ENCODE results near the gene OR2AG1.
"Not testable (repeated sequence)": the region's sequence is repeated elsewhere in the genome, so short reads cannot be mapped to it uniquely, and the experiment has no call there.

The OR2AG1 gene

DNA sequence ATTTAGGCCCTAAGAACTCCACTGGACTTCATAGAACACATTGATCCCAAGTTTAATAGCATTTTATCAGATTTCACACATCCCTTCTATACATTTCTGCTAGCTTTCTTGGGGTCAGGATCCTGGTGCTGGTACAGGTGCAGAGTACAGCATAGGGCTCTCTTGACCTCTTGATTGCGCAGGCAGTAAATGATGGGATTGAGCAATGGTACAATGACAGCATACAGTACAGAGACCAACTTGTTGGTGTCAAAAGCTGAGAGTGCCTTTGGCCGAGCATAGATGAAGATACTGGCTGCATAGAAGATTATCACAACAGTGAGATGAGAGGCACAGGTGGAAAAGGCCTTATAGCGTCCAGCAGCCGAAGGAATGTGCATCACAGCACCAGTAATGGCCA, 11.8 kb downstream of the OR2AG1 start:
- no peak for DNase-seq

DNA sequence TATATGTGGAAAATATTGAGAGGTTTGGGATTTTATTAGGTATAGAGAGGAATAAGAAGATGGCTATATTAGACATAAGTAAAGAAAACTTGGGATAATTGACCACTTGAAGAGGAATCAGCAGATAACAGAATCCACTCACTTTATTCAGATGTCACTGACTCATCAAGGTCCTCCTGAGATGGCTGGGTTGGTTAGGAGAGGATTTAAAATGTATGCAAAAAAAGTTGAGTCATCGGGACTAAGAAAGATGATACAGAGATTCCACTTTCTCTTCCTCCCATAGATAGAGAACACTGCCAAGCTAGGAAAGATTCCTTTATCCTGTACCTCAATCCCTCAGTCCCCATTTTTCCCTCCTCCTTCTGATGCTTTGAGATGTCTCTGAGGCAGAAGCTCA, 16.6 kb downstream of the OR2AG1 start, which contains the start of gene OR6A2:
OR6A2 (minus strand) TSS at position 288 of the 400 bp plus-strand sequence. CDS start 3,981 bp downstream, outside the sequence.
- no peak for DNase-seq

GRCh38 chr11:6801075-6801474, 18.3 kb downstream of the OR2AG1 start:
- not testable (repeated sequence) for DNase-seq

GRCh38 chr11:6812390-6813005, 29.7 kb downstream of the OR2AG1 start:
- peak; percentile 72 to 77 for DNase-seq

DNA sequence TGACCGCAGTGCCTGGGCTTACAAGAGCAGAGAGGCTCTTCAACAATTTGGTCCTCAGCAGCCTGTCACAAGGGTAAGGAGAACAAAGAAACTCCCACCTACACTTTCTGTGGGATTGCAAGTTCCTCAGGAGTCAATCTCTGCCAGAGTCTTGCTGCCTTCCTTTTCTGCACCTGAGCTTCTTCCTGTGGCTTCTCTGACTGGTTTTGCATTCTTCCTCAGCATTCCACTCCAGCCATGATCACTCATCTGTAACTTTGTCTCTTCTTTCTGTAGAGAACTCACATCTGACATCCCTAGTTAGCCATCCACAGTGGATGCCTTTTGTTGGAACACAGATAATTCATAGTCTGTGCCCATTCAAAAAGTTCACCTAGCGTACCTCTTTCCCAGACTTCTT, 30.8 kb downstream of the OR2AG1 start:
- DNase-seq = no peak

DNA sequence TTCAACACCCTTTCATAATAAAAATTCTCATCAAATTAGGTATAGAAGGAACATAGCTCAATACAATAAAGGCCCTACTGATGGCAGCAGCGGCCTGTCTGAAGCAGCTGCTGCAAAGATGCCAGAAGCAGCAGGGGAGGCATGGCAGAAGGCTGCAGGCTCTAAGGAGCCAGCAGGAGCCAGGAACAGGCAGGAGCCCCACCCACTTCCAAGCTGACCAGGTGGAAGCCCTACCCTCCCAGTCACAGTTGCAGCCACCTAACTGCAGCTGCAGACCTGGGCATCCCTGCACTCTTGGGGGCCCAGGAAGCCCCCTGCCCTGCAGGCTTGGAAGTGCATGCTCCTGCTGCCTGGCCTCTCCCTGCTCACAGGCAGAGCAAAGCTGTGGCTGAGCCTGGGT, 34.9 kb downstream of the OR2AG1 start:
- no peak for DNase-seq

GRCh38 chr11:6818967-6819366, 36.1 kb downstream of the OR2AG1 start:
- no peak for DNase-seq

GRCh38 chr11:6824136-6824823, 41.5 kb downstream of the OR2AG1 start:
- DNase-seq = no peak

DNA sequence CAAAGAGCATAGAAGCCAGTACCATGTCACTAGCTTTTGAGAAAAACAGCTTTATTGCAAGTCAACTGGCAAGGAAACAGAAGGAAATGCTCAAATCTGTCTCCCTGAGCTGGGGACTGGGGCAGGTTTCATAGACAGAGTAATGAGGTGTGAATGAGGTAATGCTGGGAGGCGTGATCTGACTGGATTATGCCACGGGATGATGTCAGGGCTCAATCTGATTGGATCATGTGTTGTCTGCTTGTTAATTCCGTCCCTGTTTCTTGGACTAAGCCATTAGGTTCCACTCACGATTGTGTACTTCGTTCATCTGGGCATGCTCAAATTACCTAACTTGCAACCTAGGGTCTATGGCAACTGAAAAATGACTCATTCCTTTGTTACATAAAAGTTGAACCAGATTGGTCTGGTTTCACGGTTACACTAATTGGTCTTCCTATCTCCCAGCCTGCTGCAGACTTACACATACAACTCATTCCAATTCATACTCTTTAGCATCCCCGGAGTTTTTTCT, 42.5 kb downstream of the OR2AG1 start:
- DNase-seq = no peak

DNA sequence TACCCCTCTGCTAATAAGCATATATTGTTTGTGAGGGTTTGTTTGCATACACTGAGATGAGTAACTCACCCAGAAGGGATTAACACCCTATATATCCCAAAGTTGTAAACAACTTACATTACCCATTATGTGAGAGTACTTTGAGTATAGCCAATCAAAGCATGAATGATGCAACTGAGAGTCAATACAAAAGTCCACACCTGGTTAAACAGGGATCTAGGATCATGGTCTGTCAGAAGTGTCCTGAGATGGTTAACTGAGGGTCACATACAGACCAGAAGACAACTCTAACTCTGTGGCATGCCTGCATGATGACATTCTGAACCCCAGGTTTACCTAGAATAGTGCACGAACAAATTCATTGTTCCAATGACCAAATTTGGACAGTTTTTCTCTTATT, 45.3 kb downstream of the OR2AG1 start:
- no peak for DNase-seq

- DNase-seq = no peak
Measured at GRCh38 chr11:6833356-6833755, 50.5 kb downstream of the OR2AG1 start.

- DNase-seq = no peak
Measured at GRCh38 chr11:6834021-6834420, 51.2 kb downstream of the OR2AG1 start.

Measured in Kasumi-1 (cell line).